DND-41 (cell line): ENCODE data around the gene F13A1.

ENCODE experiments used
- ATAC-seq: fragments of 200-7000 bp; cut with Tn5 transposase; 3 replicates; pipeline ENCODE4 v1.9.1; 2021; ENCODE audit warnings: low read depth; ENCODE audit not compliant: insufficient read depth
- DNase-seq: peaks from one replicate; pipeline ENCODE4 v3.0.0-alpha.2; 2020
- H2AFZ ChIP-seq: 2 replicates; pipeline ENCODE4 v1.6.0; 2012; ENCODE audit warnings: low read depth, low read length
- H3K27ac ChIP-seq: 2 replicates; pipeline ENCODE4 v1.5.1; 2012; ENCODE audit warnings: low read length, inconsistent platforms
- H3K27me3 ChIP-seq: fragments of 200-600 bp; sonication (generic); 2 replicates; pipeline ENCODE4 v1.6.0; 2012; ENCODE audit warnings: low read length, mild to moderate bottlenecking, inconsistent platforms; ENCODE audit not compliant: insufficient read depth, poor library complexity
- H3K36me3 ChIP-seq: 2 replicates; pipeline ENCODE4 v1.5.1; 2012; ENCODE audit warnings: low read length, inconsistent platforms; ENCODE audit not compliant: insufficient read depth
- H3K4me1 ChIP-seq: 2 replicates; pipeline ENCODE4 v1.5.1; 2012; ENCODE audit warnings: mild to moderate bottlenecking, low read length; ENCODE audit not compliant: insufficient read depth
- H3K4me2 ChIP-seq: 2 replicates; pipeline ENCODE4 v1.6.0; 2012; ENCODE audit warnings: mild to moderate bottlenecking, moderate library complexity, low read length, inconsistent platforms; ENCODE audit not compliant: insufficient read depth
- H3K4me3 ChIP-seq, 2 experiments: fragments of 200-600 bp in 1 of 2; shearing (Covaris generic) in 1 of 2; 2 replicates each; pipeline ENCODE4 v1.5.1; 2012 to 2016; ENCODE audit warnings: inconsistent platforms in 2 of 2, low read length in 2 of 2, mild to moderate bottlenecking in 2 of 2, low read depth in 1 of 2, moderate library complexity in 1 of 2
- H3K79me2 ChIP-seq: 2 replicates; pipeline ENCODE4 v1.6.0; 2012; ENCODE audit warnings: low read length, inconsistent platforms; ENCODE audit not compliant: insufficient read depth
- H3K9ac ChIP-seq: 2 replicates; pipeline ENCODE4 v1.6.0; 2012; ENCODE audit warnings: low read depth, mild to moderate bottlenecking, inconsistent platforms, low read length, moderate library complexity
- H3K9me3 ChIP-seq: 2 replicates; pipeline ENCODE4 v1.5.1; 2012; ENCODE audit warnings: low read length, moderate library complexity, mild to moderate bottlenecking, inconsistent platforms; ENCODE audit not compliant: insufficient read depth, severe bottlenecking
- H4K20me1 ChIP-seq: 2 replicates; pipeline ENCODE4 v1.6.0; 2012; ENCODE audit warnings: low read length; ENCODE audit not compliant: insufficient read depth
- CTCF ChIP-seq: IDR thresholded peaks from 2 replicates; pipeline ENCODE4 v1.5.1; 2012; ENCODE audit warnings: borderline replicate concordance, low read length, moderate library complexity, mild to moderate bottlenecking; ENCODE audit not compliant: poor library complexity, severe bottlenecking; ENCODE audit errors: extremely low read depth
- EZH2 ChIP-seq: IDR thresholded peaks from 3 replicates; pipeline ENCODE4 v1.6.1; 2012; ENCODE audit warnings: borderline replicate concordance, low read depth, mild to moderate bottlenecking, moderate library complexity, low read length, inconsistent platforms; ENCODE audit not compliant: severe bottlenecking

The F13A1 gene

GRCh38 chr6:6293317-6293716 lies 27.1 kb downstream of the F13A1 start:
- Histone ChIP-seq H3K4me3 (no peak overlapping the region), H3K4me2 (no peak overlapping the region), H2AFZ (no peak overlapping the region), H3K9ac (no peak overlapping the region), H3K27me3 (peaks cover 19% of the 10 kb centered on the region), H3K27ac (no peak overlapping the region), H3K9me3 (no peaks in the 10 kb centered on the region), H3K36me3 (no peaks in the 10 kb centered on the region), H4K20me1 (no peaks in the 10 kb centered on the region), H3K79me2 (no peaks in the 10 kb centered on the region), H3K4me1 (no peaks in the 10 kb centered on the region)
- DNase-seq = no peak
- ATAC-seq = no peak
- TF ChIP-seq CTCF = no peak
- no peak for TF ChIP-seq EZH2

GRCh38 chr6:6287415-6287814 lies 33.0 kb downstream of the F13A1 start:
- DNase-seq (no peak), ATAC-seq (no peak)
- Histone ChIP-seq H3K9ac (no peak overlapping the region), H3K27ac (no peak overlapping the region), H3K36me3 (no peaks in the 10 kb centered on the region), H3K4me1 (no peaks in the 10 kb centered on the region), H3K27me3 (peaks cover 26% of the 10 kb centered on the region), H3K4me3 (no peak overlapping the region), H3K9me3 (no peaks in the 10 kb centered on the region), H3K79me2 (no peaks in the 10 kb centered on the region), H2AFZ (no peak overlapping the region), H4K20me1 (no peaks in the 10 kb centered on the region), H3K4me2 (no peak overlapping the region)
- TF ChIP-seq EZH2 = no peak
- no peak for TF ChIP-seq CTCF

- no peak overlapping the region for H2AFZ ChIP-seq
- H3K4me1 ChIP-seq = no peaks in the 10 kb centered on the region
- no peak overlapping the region for H3K4me3 ChIP-seq
- H3K9me3 ChIP-seq = no peaks in the 10 kb centered on the region
- H3K4me2 ChIP-seq = no peak overlapping the region
- no peak for ATAC-seq
- H3K27ac ChIP-seq = no peak overlapping the region
- TF ChIP-seq EZH2 (no peak), CTCF (no peak)
- peaks cover 14% of the 10 kb centered on the region for H3K27me3 ChIP-seq
- H4K20me1 ChIP-seq = no peaks in the 10 kb centered on the region
- no peak for DNase-seq
- H3K9ac ChIP-seq = no peak overlapping the region
- no peaks in the 10 kb centered on the region for H3K79me2 ChIP-seq
- no peaks in the 10 kb centered on the region for H3K36me3 ChIP-seq
Observed at GRCh38 chr6:6285679-6286078, 34.8 kb downstream of the F13A1 start.
